ENCODE results near the gene SARS2. TPM values are rescaled to one million over a fixed set of nuclear protein-coding genes. Genes with fewer than 3 reads are reported as not detected.

The SARS2 gene
- total and polyA plus RNA-seq, 4 donors = 15.9 to 19.2 (median 17.1) TPM

GRCh38 chr19:38915329-38916321 is 14.9 kb downstream of the SARS2 start:
- no peaks in the 10 kb centered on the region for H3K4me1 ChIP-seq (ENCODE audit: control insufficient read depth in 4 of 4, insufficient read depth in 4 of 4, low read length in 3 of 4)
- no peak overlapping the region for H3K27ac ChIP-seq (ENCODE audit: low read depth in 1 of 2, low read length in 2 of 2)
- peaks cover 0 to 6% (median under 1%) of the 10 kb centered on the region in 4 donors for H3K36me3 ChIP-seq (ENCODE audit: control insufficient read depth in 4 of 4, insufficient read depth in 3 of 4, low read depth in 1 of 4, low read length in 3 of 4)
- H3K9ac ChIP-seq (ENCODE audit: low read depth in 1 of 2, low read length in 2 of 2) = no peak overlapping the region
- WGBS = 94% methylated on average over 44 of the region's 44 CpGs
- no peaks in the 10 kb centered on the region for H3K9me3 ChIP-seq (ENCODE audit: control insufficient read depth in 4 of 4, low read length in 3 of 4)
- no peaks in the 10 kb centered on the region for H3K27me3 ChIP-seq (ENCODE audit: control insufficient read depth in 4 of 4, insufficient read depth in 4 of 4, low read length in 3 of 4)
- DNase-seq (ENCODE audit: low spot score) = no peak
- H3K4me3 ChIP-seq (ENCODE audit: low read depth in 1 of 3, low read length in 3 of 3) = no peak overlapping the region
- no peak for TF ChIP-seq RAD21 (IDR thresholded peaks at IDR 0.05)
- no peak for TF ChIP-seq MAX (IDR thresholded peaks at IDR 0.05)
- TF ChIP-seq ZBTB33 (IDR thresholded peaks at IDR 0.05) = no peak
- no peak for TF ChIP-seq YY1 (IDR thresholded peaks at IDR 0.05)
- TF ChIP-seq RXRA (IDR thresholded peaks at IDR 0.05) = no peak
- no peak for TF ChIP-seq EGR1 (IDR thresholded peaks at IDR 0.05; ENCODE audit: low read depth in 2 of 2)
- no peak for TF ChIP-seq REST (IDR thresholded peaks at IDR 0.05)

GRCh38 chr19:38913958-38914357 is 16.6 kb downstream of the SARS2 start:
- peaks cover under 1 to 11% (median 2%) of the 10 kb centered on the region in 4 donors for H3K36me3 ChIP-seq (ENCODE audit: control insufficient read depth in 4 of 4, insufficient read depth in 3 of 4, low read depth in 1 of 4, low read length in 3 of 4)
- H3K4me3 ChIP-seq (ENCODE audit: low read depth in 1 of 3, low read length in 3 of 3) = no peak overlapping the region
- no peak overlapping the region for H3K9ac ChIP-seq (ENCODE audit: low read depth in 1 of 2, low read length in 2 of 2)
- no peaks in the 10 kb centered on the region for H3K9me3 ChIP-seq (ENCODE audit: control insufficient read depth in 4 of 4, low read length in 3 of 4)
- DNase-seq (ENCODE audit: low spot score) = no peak
- 98% methylated on average over 8 of the region's 8 CpGs for WGBS
- H3K27me3 ChIP-seq (ENCODE audit: control insufficient read depth in 4 of 4, insufficient read depth in 4 of 4, low read length in 3 of 4) = no peaks in the 10 kb centered on the region
- TF ChIP-seq TAF1 (conservative IDR thresholded peaks at IDR 0.05) = no peak
- no peak for TF ChIP-seq ATF3 (IDR thresholded peaks at IDR 0.05)
- no peak for TF ChIP-seq EGR1 (IDR thresholded peaks at IDR 0.05; ENCODE audit: low read depth in 2 of 2)
- TF ChIP-seq GABPA (IDR thresholded peaks at IDR 0.05 in 1 of 2, conservative IDR thresholded peaks at IDR 0.05 in 1 of 2) = no peak
- no peak for TF ChIP-seq SP1 (IDR thresholded peaks at IDR 0.05)
- no peak for TF ChIP-seq RAD21 (IDR thresholded peaks at IDR 0.05)
- TF ChIP-seq ZBTB33 (IDR thresholded peaks at IDR 0.05) = no peak
- TF ChIP-seq REST (IDR thresholded peaks at IDR 0.05) = no peak
- no peak for TF ChIP-seq FOXA1 (IDR thresholded peaks at IDR 0.05)
- no peak for TF ChIP-seq CTCF (IDR thresholded peaks at IDR 0.05; ENCODE audit: low read depth, low read length, missing input control)
- TF ChIP-seq HNF4A (conservative IDR thresholded peaks at IDR 0.05) = no peak
- no peaks in the 10 kb centered on the region for H3K4me1 ChIP-seq (ENCODE audit: control insufficient read depth in 4 of 4, insufficient read depth in 4 of 4, low read length in 3 of 4)
- H3K27ac ChIP-seq (ENCODE audit: low read depth in 1 of 2, low read length in 2 of 2) = no peak overlapping the region
